ENCODE data around the gene NAA20. TPM values are rescaled to one million over a fixed set of nuclear protein-coding genes. Genes with fewer than 3 reads are reported as not detected.

Gene NAA20
- total RNA-seq, 4 donors from 2014 or later = 18.1 to 27.2 (median 20.8) TPM

GRCh38 chr20:20005342-20005741, 11.8 kb upstream of the NAA20 start:
- Histone ChIP-seq H3K4me1 (peaks cover 0 to 47% (median 17%) of the 10 kb centered on the region in 4 donors), H3K9me3 (no peaks in the 10 kb centered on the region), H3K36me3 (peaks cover 0 to 8% (median 0%) of the 10 kb centered on the region in 3 donors), H3K4me3 (no peak overlapping the region), H3K27me3 (no peaks in the 10 kb centered on the region), H3K27ac (peak overlapping the region in 1 of 4 donors; percentile 23)
- TF ChIP-seq EP300 (IDR thresholded peaks at IDR 0.05) = no peak
- TF ChIP-seq CTCF (IDR thresholded peaks at IDR 0.05) = no peak
- no peak for TF ChIP-seq POLR2A (IDR thresholded peaks at IDR 0.05)
- no peak for DNase-seq (ENCODE audit: low spot score in 2 of 2)
- WGBS, 2 donors = 56 to 61% methylated on average over 7 of the region's 7 CpGs

- no peaks in the 10 kb centered on the region for H3K9me3 ChIP-seq
- peaks cover 0 to 23% (median 5%) of the 10 kb centered on the region in 4 donors for H3K4me1 ChIP-seq
- WGBS, 2 donors = 66 to 69% methylated on average over 14 of the region's 14 CpGs
- H3K27me3 ChIP-seq = no peaks in the 10 kb centered on the region
- peak overlapping the region in 2 of 4 donors; percentile 63 to 71 for H3K27ac ChIP-seq
- H3K36me3 ChIP-seq = no peaks in the 10 kb centered on the region
- no peak for DNase-seq (ENCODE audit: low spot score in 2 of 2)
- TF ChIP-seq CTCF (IDR thresholded peaks at IDR 0.05) (no peak), EP300 (IDR thresholded peaks at IDR 0.05) (no peak), POLR2A (IDR thresholded peaks at IDR 0.05) (no peak)
- no peak overlapping the region for H3K4me3 ChIP-seq
Observed at GRCh38 chr20:20009784-20010253, 7.3 kb upstream of the NAA20 start.

GRCh38 chr20:20010639-20011500, 6.3 kb upstream of the NAA20 start:
- TF ChIP-seq EP300 (IDR thresholded peaks at IDR 0.05) (peak in 1 of 2 donors; percentile 61), CTCF (IDR thresholded peaks at IDR 0.05) (no peak), POLR2A (IDR thresholded peaks at IDR 0.05) (no peak)
- H3K27ac ChIP-seq = peak overlapping the region in 2 of 4 donors; percentile 63 to 71
- H3K4me1 ChIP-seq = peaks cover 0 to 18% (median 5%) of the 10 kb centered on the region in 4 donors
- H3K9me3 ChIP-seq = no peaks in the 10 kb centered on the region
- no peaks in the 10 kb centered on the region for H3K36me3 ChIP-seq
- no peak overlapping the region for H3K4me3 ChIP-seq
- WGBS, 2 donors = 12 to 14% methylated on average over 4 of the region's 4 CpGs
- no peak for DNase-seq (ENCODE audit: low spot score in 2 of 2)
- no peaks in the 10 kb centered on the region for H3K27me3 ChIP-seq

- peaks cover 0 to 25% (median 5%) of the 10 kb centered on the region in 4 donors for H3K4me1 ChIP-seq
- H3K4me3 ChIP-seq = no peak overlapping the region
- TF ChIP-seq EP300 (IDR thresholded peaks at IDR 0.05) (no peak), CTCF (IDR thresholded peaks at IDR 0.05) (no peak), POLR2A (IDR thresholded peaks at IDR 0.05) (no peak)
- no peaks in the 10 kb centered on the region for H3K27me3 ChIP-seq
- H3K27ac ChIP-seq = no peak overlapping the region
- no peaks in the 10 kb centered on the region for H3K36me3 ChIP-seq
- 34 to 43% methylated on average over 2 of the region's 2 CpGs for WGBS, 2 donors
- no peak for DNase-seq (ENCODE audit: low spot score in 2 of 2)
- H3K9me3 ChIP-seq = no peaks in the 10 kb centered on the region
Observed at GRCh38 chr20:20012541-20012940, 4.6 kb upstream of the NAA20 start.

- Histone ChIP-seq H3K4me1 (peaks cover 0 to 44% (median 22%) of the 10 kb centered on the region in 4 donors), H3K27me3 (no peaks in the 10 kb centered on the region), H3K9me3 (no peaks in the 10 kb centered on the region), H3K36me3 (no peaks in the 10 kb centered on the region), H3K27ac (no peak overlapping the region), H3K4me3 (no peak overlapping the region)
- TF ChIP-seq POLR2A (IDR thresholded peaks at IDR 0.05) (no peak), CTCF (IDR thresholded peaks at IDR 0.05) (no peak), EP300 (IDR thresholded peaks at IDR 0.05) (no peak)
- DNase-seq (ENCODE audit: low spot score in 2 of 2) = no peak
- WGBS, 2 donors = 42 to 50% methylated on average over 2 of the region's 2 CpGs
Observed at GRCh38 chr20:20014659-20015058, 2.5 kb upstream of the NAA20 start.

All from tibial nerve (tissue), 4 donors.